PFSK-1 (cell line): ENCODE results near the gene SLC25A39.

ENCODE experiments used
- FOXP2 ChIP-seq: optimal IDR thresholded peaks from 2 replicates; pipeline ENCODE3; 2011; ENCODE audit warnings: borderline replicate concordance, control low read depth, inconsistent platforms; ENCODE audit not compliant: insufficient read depth; ENCODE audit errors: extremely low read length, extremely low read depth
- POLR2AphosphoS5 ChIP-seq: IDR thresholded peaks from 2 replicates; pipeline ENCODE4 v1.6.1; 2012; ENCODE audit warnings: low read depth, mild to moderate bottlenecking, control low read depth, low read length, moderate library complexity
- REST ChIP-seq, 2 experiments: IDR thresholded peaks; 2 replicates each; pipeline versions ENCODE4 v1.6.1 to v1.8.0; 2011 to 2012; ENCODE audit warnings: low read depth in 2 of 2, low read length in 2 of 2, control low read depth in 1 of 2, inconsistent platforms in 1 of 2, mild to moderate bottlenecking in 1 of 2, moderate library complexity in 1 of 2; ENCODE audit not compliant: insufficient read depth in 1 of 2
- SIN3A ChIP-seq: IDR thresholded peaks from 2 replicates; pipeline ENCODE4 v1.6.1; 2012; ENCODE audit warnings: mild to moderate bottlenecking, low read length, moderate library complexity, borderline replicate concordance; ENCODE audit not compliant: insufficient read depth
- TAF1 ChIP-seq: IDR thresholded peaks from 2 replicates; pipeline ENCODE4 v1.6.1; 2012; ENCODE audit warnings: low read length, control low read depth, borderline replicate concordance; ENCODE audit not compliant: insufficient read depth

The SLC25A39 gene

GRCh38 chr17:44338702-44339101 is 14.1 kb upstream of the SLC25A39 start:
- TF ChIP-seq FOXP2 (no peak), SIN3A (no peak), REST (IDR thresholded peaks at IDR 0.05; ENCODE audit: insufficient read depth in 1 of 2, low read depth in 2 of 2, low read length in 2 of 2) (no peak), TAF1 (no peak), POLR2AphosphoS5 (no peak)

- TF ChIP-seq TAF1 (no peak), FOXP2 (no peak), SIN3A (no peak), POLR2AphosphoS5 (no peak), REST (IDR thresholded peaks at IDR 0.05; ENCODE audit: insufficient read depth in 1 of 2, low read depth in 2 of 2, low read length in 2 of 2) (no peak)
Observed at GRCh38 chr17:44335968-44336367, 11.3 kb upstream of the SLC25A39 start.

- no peak for TF ChIP-seq SIN3A
- no peak for TF ChIP-seq REST (IDR thresholded peaks at IDR 0.05; ENCODE audit: insufficient read depth in 1 of 2, low read depth in 2 of 2, low read length in 2 of 2)
- TF ChIP-seq POLR2AphosphoS5: no peak
- TF ChIP-seq TAF1: no peak
- TF ChIP-seq FOXP2: no peak
Observed at GRCh38 chr17:44335564-44335963, 10.9 kb upstream of the SLC25A39 start.

GRCh38 chr17:44334727-44335126 is 10.1 kb upstream of the SLC25A39 start:
- TF ChIP-seq SIN3A: no peak
- no peak for TF ChIP-seq TAF1
- TF ChIP-seq POLR2AphosphoS5: no peak
- TF ChIP-seq FOXP2: no peak
- no peak for TF ChIP-seq REST (IDR thresholded peaks at IDR 0.05; ENCODE audit: insufficient read depth in 1 of 2, low read depth in 2 of 2, low read length in 2 of 2)

GRCh38 chr17:44334315-44334714 is 9.7 kb upstream of the SLC25A39 start:
- no peak for TF ChIP-seq REST (IDR thresholded peaks at IDR 0.05; ENCODE audit: insufficient read depth in 1 of 2, low read depth in 2 of 2, low read length in 2 of 2)
- TF ChIP-seq FOXP2: no peak
- TF ChIP-seq POLR2AphosphoS5: no peak
- no peak for TF ChIP-seq TAF1
